GM12878 (cell line): ENCODE results near the gene WWC2. TPM values are rescaled to one million over a fixed set of nuclear protein-coding genes. Genes with fewer than 3 reads are reported as not detected.

Experiments
- ATAC-seq: fragments of 200-7000 bp; cut with Tn5 transposase; 3 replicates; pipeline ENCODE4 v1.9.1; 2020; ENCODE audit warnings: mild to moderate bottlenecking, moderate library complexity
- BruUV-seq: library from RNA; stranded (reverse); fragments of 400-500 nt; replicated peaks from 2 replicates; lab custom pipeline; 2021; lab: Mats Ljungman, UMichigan
- CTCF ChIA-PET: fragments of 300-600 bp; sonication (Branson Sonifier 250); formaldehyde crosslinking; extraction: SDS; loops from one replicate; lab custom pipeline; 2021; ENCODE audit warnings: inconsistent platforms; lab: Yijun Ruan, JAX
- POLR2A ChIA-PET: fragments of 350-600 bp; formaldehyde crosslinking; extraction: SDS; loops from one replicate; lab custom pipeline; 2021; ENCODE audit warnings: inconsistent platforms; lab: Charles Lee
- RAD21 ChIA-PET: fragments of 300-600 bp; sonication (Branson Sonifier 250); formaldehyde crosslinking; loops from one replicate; lab custom pipeline; 2023; ENCODE audit warnings: antibody characterized with exemption; ENCODE audit not compliant: unreplicated experiment; lab: Charles Lee
- SMC1A ChIA-PET: fragments of 300-600 bp; sonication (Branson Sonifier 250); formaldehyde crosslinking; loops from one replicate; lab custom pipeline; 2023; ENCODE audit not compliant: unreplicated experiment, uncharacterized antibody; lab: Charles Lee
- DNase-seq: peaks from one replicate; pipeline ENCODE4 v3.0.0-alpha.2; 2011; ENCODE audit warnings: low read depth, low spot score
- FAIRE-seq: peaks from 3 replicates; lab custom pipeline; 2011; peaks lifted over from hg19 to GRCh38; lab: Jason Lieb, UNC
- H2AFZ ChIP-seq: 2 replicates; pipeline ENCODE4 v1.6.0; 2011; ENCODE audit warnings: low read depth, low read length, control low read depth; ENCODE audit not compliant: control insufficient read depth
- H3K27ac ChIP-seq: 2 replicates; pipeline ENCODE4 v1.5.1; 2011; ENCODE audit warnings: control low read depth; ENCODE audit not compliant: control insufficient read depth, insufficient read depth
- H3K27me3 ChIP-seq, 2 experiments: replicated peaks in 1 of 2; 2 replicates each; pipeline versions ENCODE4 v1.6.0 to v1.6.1; 2011; ENCODE audit warnings: low read length in 1 of 2; ENCODE audit not compliant: control insufficient read depth in 2 of 2, insufficient read depth in 2 of 2
- H3K36me3 ChIP-seq, 2 experiments: 2 replicates each; pipeline ENCODE4 v1.5.1; 2011; ENCODE audit warnings: low read length in 1 of 2; ENCODE audit not compliant: control insufficient read depth in 2 of 2, insufficient read depth in 2 of 2
- H3K4me1 ChIP-seq: 2 replicates; pipeline ENCODE4 v1.6.1; 2011; ENCODE audit warnings: mild to moderate bottlenecking, low read length, moderate library complexity, mixed read lengths; ENCODE audit not compliant: control insufficient read depth, insufficient read depth
- H3K4me2 ChIP-seq: 2 replicates; pipeline ENCODE4 v1.6.0; 2011; ENCODE audit warnings: control low read depth; ENCODE audit not compliant: control insufficient read depth, insufficient read depth
- H3K4me3 ChIP-seq: fragments of 200-600 bp; sonication (generic); 2 replicates; pipeline ENCODE4 v1.5.1; 2016
- H3K79me2 ChIP-seq: 2 replicates; pipeline ENCODE4 v1.6.0; 2011; ENCODE audit warnings: low read length; ENCODE audit not compliant: control insufficient read depth, insufficient read depth
- H3K9ac ChIP-seq: 2 replicates; pipeline ENCODE4 v1.8.0; 2011; ENCODE audit warnings: low read length, control low read depth, mixed read lengths; ENCODE audit not compliant: control insufficient read depth, insufficient read depth
- H3K9me3 ChIP-seq: replicated peaks from 3 replicates; pipeline ENCODE4 v1.5.1; 2011; ENCODE audit warnings: mild to moderate bottlenecking, low read length; ENCODE audit not compliant: control insufficient read depth, insufficient read depth
- H4K20me1 ChIP-seq: 2 replicates; pipeline ENCODE4 v1.6.0; 2011; ENCODE audit not compliant: control insufficient read depth, insufficient read depth
- CEBPB ChIP-seq, 2 experiments: fragments of 150-350 bp in 1 of 2; IDR thresholded peaks; 2 replicates each; pipeline ENCODE4 v1.6.1; 2012 to 2014; ENCODE audit warnings: low read depth in 2 of 2, low read length in 2 of 2, borderline replicate concordance in 1 of 2, inconsistent platforms in 1 of 2
- CEBPZ ChIP-seq: fragments of 150-350 bp; IDR thresholded peaks from 2 replicates; pipeline ENCODE4 v1.6.1; 2016; ENCODE audit warnings: low read depth, low read length
- GATAD2B ChIP-seq: fragments of 450-650 bp; conservative IDR thresholded peaks from 2 replicates; pipeline ENCODE4 v1.6.1; 2017; ENCODE audit warnings: low read depth, mild to moderate bottlenecking, moderate library complexity
- KAT2A ChIP-seq: conservative IDR thresholded peaks from 2 replicates; pipeline ENCODE4 v1.6.1; 2011; ENCODE audit warnings: low read depth, low read length; ENCODE audit not compliant: control insufficient read depth
- LARP7 ChIP-seq: fragments of 450-650 bp; IDR thresholded peaks from 2 replicates; pipeline ENCODE4 v1.6.1; 2017; ENCODE audit warnings: mild to moderate bottlenecking
- PRDM15 ChIP-seq: fragments of 450-650 bp; formaldehyde crosslinking; IDR thresholded peaks from 2 replicates; pipeline ENCODE4 v1.4.0; 2020; ENCODE audit warnings: mild to moderate bottlenecking, moderate library complexity
- ZBTB33 ChIP-seq: fragments of 450-650 bp; IDR thresholded peaks from 2 replicates; pipeline ENCODE4 v1.6.1; 2017; ENCODE audit warnings: mild to moderate bottlenecking
- ZNF622 ChIP-seq: fragments of 450-650 bp; IDR thresholded peaks from 2 replicates; pipeline ENCODE4 v1.6.1; 2017; ENCODE audit warnings: mild to moderate bottlenecking, inconsistent platforms
- WGBS: methylation state at CpG from one replicate; pipeline ENCODE4 v1.1.6; 2016; ENCODE audit warnings: low lambda C conversion rate; ENCODE audit not compliant: insufficient replicate concordance, insufficient coverage; ENCODE audit errors: missing lambda C conversion rate; 5-methylcytosine and 5-hydroxymethylcytosine counted together
- in situ Hi-C: fragments of 300-500 bp; cut with MboI; formaldehyde crosslinking; loops from 9 replicates; pipeline ENCODE4 v1.14.3; 2018; ENCODE audit warnings: mixed read lengths
- intact Hi-C: fragments of 100-400 bp; cut with micrococcal nuclease; formaldehyde crosslinking; loops from one replicate; pipeline ENCODE4 v1.14.2; 2022; ENCODE audit not compliant: unreplicated experiment
- polyA plus RNA-seq, 11 experiments: library from polyadenylated mRNA; depleted of rRNA in 4 of 11; unstranded in 6 of 11; stranded (reverse) in 5 of 11; fragments of >200 nt; fragmentation: Nextera tagmentation in 4 of 11; fragmentation: Illumina TruSeq in 1 of 11; extraction: Ambion mirVana in 4 of 11; extraction: Trizol in 1 of 11; gene quantifications; 1 replicate in 1 of 11; 2 replicates in 10 of 11; pipeline versions ENCODE4 v1.2.1 to v1.2.3, GENCODE V29; 2011 to 2016; ENCODE audit warnings: inconsistent platforms in 2 of 11, missing spikeins in 2 of 11, low read depth in 1 of 11
- total RNA-seq, 4 experiments: library from RNA; depleted of rRNA in 3 of 4; stranded (reverse); fragments of >200 nt in 3 of 4; fragmentation: Illumina TruSeq in 1 of 4; extraction: Trizol in 1 of 4; gene quantifications; 2 replicates each; pipeline versions ENCODE4 v1.2.1 to v1.2.3, GENCODE V29; 2013 to 2021

Gene WWC2
- total and polyA plus RNA-seq, 10 of the 15 experiments (the other 5 are each of a cell fraction or from before 2014, with no cell fraction given), result 0.02 to 0.72 (median 0.06) TPM; not detected in 3

- TF ChIP-seq PRDM15 (CRISPR knock-in tag), result no peak
Observed at GRCh38 chr4:183144787-183145186, 45.7 kb downstream of the WWC2 start (continued).

GRCh38 chr4:183145773-183146172 is 46.7 kb downstream of the WWC2 start:
- CTCF ChIA-PET, result interaction anchor here (0.8 to 2.6 kb wide), 3 partner anchors 116 to 207 kb away, joined by 4 to 6 read pairs (median 5); no protein-coding TSS in a partner anchor
- WGBS, result 18% methylated on average over 2 of the region's 2 CpGs
- H3K27me3 ChIP-seq, result peaks cover 0 to 3% of the 10 kb centered on the region in 2 experiments; a peak in 1 of 4 replicates

More at GRCh38 chr4:183145773-183146172, 46.7 kb downstream of the WWC2 start:
- no peaks in the 10 kb centered on the region for H3K36me3 ChIP-seq
- BruUV-seq, result no TSS peak
- no peak overlapping the region for H3K4me3 ChIP-seq
- TF ChIP-seq CEBPZ (no peak), CEBPB (IDR thresholded peaks at IDR 0.05; ENCODE audit: borderline replicate concordance in 1 of 2, low read depth in 2 of 2, low read length in 2 of 2) (no peak), LARP7 (no peak), ZNF622 (no peak), GATAD2B (no peak), ZBTB33 (no peak), KAT2A (no peak)
- ChIA-PET RAD21 (no interaction called here), SMC1A (no interaction called here), POLR2A (no interaction called here)
- no peak overlapping the region for H3K27ac ChIP-seq
- no peak for FAIRE-seq
- no peak overlapping the region for H3K4me2 ChIP-seq
- H2AFZ ChIP-seq, result no peak overlapping the region
- no peaks in the 10 kb centered on the region for H3K79me2 ChIP-seq
- H3K9me3 ChIP-seq, result no peaks in the 10 kb centered on the region
- DNase-seq, result no peak
- H3K4me1 ChIP-seq, result no peaks in the 10 kb centered on the region
- intact Hi-C loops (no loop called here), in situ Hi-C loops (no loop called here)
- no peaks in the 10 kb centered on the region for H4K20me1 ChIP-seq
- no peak overlapping the region for H3K9ac ChIP-seq
- no peak for ATAC-seq
